22Rv1 (cell line): ENCODE results near the gene DNAJC16.
"Not testable (repeated sequence)": the region's sequence is repeated elsewhere in the genome, so short reads cannot be mapped to it uniquely, and the experiment has no call there.

Source experiments
- H3K27ac ChIP-seq: fragments of 450-650 bp; 2 replicates; pipeline ENCODE4 v1.5.1; 2017
- CTCF ChIP-seq: fragments of 450-650 bp; IDR thresholded peaks from 2 replicates; pipeline ENCODE4 v1.5.1; 2017; ENCODE audit warnings: mild to moderate bottlenecking
- ZFX ChIP-seq: fragments of 450-650 bp; IDR thresholded peaks from 2 replicates; pipeline ENCODE4 v1.6.1; 2017; ENCODE audit warnings: antibody characterized with exemption, borderline replicate concordance

DNAJC16 gene

GRCh38 chr1:15509586-15509985, 17.1 kb upstream of the DNAJC16 start:
- no peak overlapping the region for H3K27ac ChIP-seq
- no peak for TF ChIP-seq ZFX
- no peak for TF ChIP-seq CTCF

GRCh38 chr1:15510611-15511405, 15.8 kb upstream of the DNAJC16 start:
- no peak overlapping the region for H3K27ac ChIP-seq
- TF ChIP-seq ZFX (no peak), CTCF (no peak)

- peak overlapping the region; percentile 32 for H3K27ac ChIP-seq
- TF ChIP-seq ZFX: no peak
- no peak for TF ChIP-seq CTCF
Measured at GRCh38 chr1:15513192-15513591, 13.5 kb upstream of the DNAJC16 start.

- no peak overlapping the region for H3K27ac ChIP-seq
- TF ChIP-seq ZFX (no peak), CTCF (no peak)
Measured at GRCh38 chr1:15513919-15514318, 12.7 kb upstream of the DNAJC16 start.

GRCh38 chr1:15514557-15514956, 12.1 kb upstream of the DNAJC16 start:
- not testable (repeated sequence) for H3K27ac ChIP-seq

GRCh38 chr1:15515022-15515663, 11.5 kb upstream of the DNAJC16 start:
- no peak for TF ChIP-seq CTCF
- TF ChIP-seq ZFX: no peak
- no peak overlapping the region for H3K27ac ChIP-seq

- TF ChIP-seq ZFX (no peak), CTCF (no peak)
Measured at GRCh38 chr1:15519625-15520024, 7.0 kb upstream of the DNAJC16 start.

GRCh38 chr1:15521206-15521906, 5.3 kb upstream of the DNAJC16 start:
- not testable (repeated sequence) for H3K27ac ChIP-seq

More at GRCh38 chr1:15519625-15520024, 7.0 kb upstream of the DNAJC16 start:
- no peak overlapping the region for H3K27ac ChIP-seq
